H9 (cell line): Measurements from ENCODE around the gene PDE4B. TPM values are rescaled to one million over a fixed set of nuclear protein-coding genes. Genes with fewer than 3 reads are reported as not detected.

Experiments used
- DNase-seq: peaks from one replicate; pipeline ENCODE4 v3.0.0-alpha.2; 2017
- H2AFZ ChIP-seq: one replicate; pipeline ENCODE4 v1.6.1; 2013; ENCODE audit warnings: mild to moderate bottlenecking, low read length, control low read depth, moderate library complexity
- H2AK5ac ChIP-seq: 2 replicates; pipeline ENCODE4 v1.6.1; 2013; ENCODE audit warnings: low read length, control low read depth, mixed read lengths; ENCODE audit not compliant: insufficient read length
- H2BK120ac ChIP-seq: one replicate; pipeline ENCODE4 v1.6.1; 2013; ENCODE audit warnings: low read depth, mild to moderate bottlenecking, low read length, control low read depth, inconsistent platforms; ENCODE audit not compliant: poor library complexity, severe bottlenecking
- H2BK12ac ChIP-seq: 2 replicates; pipeline ENCODE4 v1.6.1; 2013; ENCODE audit warnings: low read length, control low read depth, mixed read lengths, low read depth; ENCODE audit not compliant: insufficient read length
- H2BK15ac ChIP-seq: 2 replicates; pipeline ENCODE4 v1.6.1; 2013; ENCODE audit warnings: low read depth, low read length, control low read depth
- H2BK20ac ChIP-seq: one replicate; pipeline ENCODE4 v1.6.1; 2013; ENCODE audit warnings: low read depth, mild to moderate bottlenecking, low read length, control low read depth, inconsistent platforms; ENCODE audit not compliant: poor library complexity, severe bottlenecking
- H2BK5ac ChIP-seq: 2 replicates; pipeline ENCODE4 v1.6.1; 2013; ENCODE audit warnings: low read length, control low read depth, mixed read lengths; ENCODE audit not compliant: insufficient read length
- H3K14ac ChIP-seq: 2 replicates; pipeline ENCODE4 v1.6.1; 2013; ENCODE audit warnings: low read length, control low read depth; ENCODE audit not compliant: insufficient read depth
- H3K18ac ChIP-seq: 2 replicates; pipeline ENCODE4 v1.6.1; 2013; ENCODE audit warnings: low read depth, mild to moderate bottlenecking, mixed read lengths, low read length, control low read depth; ENCODE audit not compliant: insufficient read length
- H3K23ac ChIP-seq: 2 replicates; pipeline ENCODE4 v1.6.1; 2013; ENCODE audit warnings: low read length, control low read depth, mixed read lengths, low read depth; ENCODE audit not compliant: insufficient read length
- H3K23me2 ChIP-seq: 2 replicates; pipeline ENCODE4 v1.6.1; 2013; ENCODE audit warnings: low read depth, mild to moderate bottlenecking, mixed read lengths, low read length, control low read depth; ENCODE audit not compliant: insufficient read length, poor library complexity, severe bottlenecking
- H3K27ac ChIP-seq: 2 replicates; pipeline ENCODE4 v1.5.1; 2013; ENCODE audit warnings: low read length, control low read depth, mixed read lengths, low read depth; ENCODE audit not compliant: insufficient read length
- H3K27me3 ChIP-seq: 2 replicates; pipeline ENCODE4 v1.6.1; 2013; ENCODE audit warnings: low read length, control low read depth, inconsistent platforms; ENCODE audit not compliant: insufficient read depth
- H3K4ac ChIP-seq: 2 replicates; pipeline ENCODE4 v1.6.1; 2013; ENCODE audit warnings: low read depth, mild to moderate bottlenecking, control low read depth, inconsistent platforms, low read length, moderate library complexity
- H3K4me1 ChIP-seq: 2 replicates; pipeline ENCODE4 v1.6.1; 2013; ENCODE audit warnings: low read length, control low read depth, inconsistent platforms; ENCODE audit not compliant: insufficient read depth
- H3K4me2 ChIP-seq: 2 replicates; pipeline ENCODE4 v1.6.1; 2013; ENCODE audit warnings: low read length, control low read depth, mixed read lengths; ENCODE audit not compliant: insufficient read length, insufficient read depth
- H3K56ac ChIP-seq: 2 replicates; pipeline ENCODE4 v1.6.1; 2013; ENCODE audit warnings: low read depth, mild to moderate bottlenecking, mixed read lengths, low read length, control low read depth; ENCODE audit not compliant: insufficient read length
- H3K79me1 ChIP-seq: 2 replicates; pipeline ENCODE4 v1.6.1; 2013; ENCODE audit warnings: low read depth, mild to moderate bottlenecking, moderate library complexity, low read length, control low read depth, inconsistent platforms; ENCODE audit not compliant: insufficient read depth, poor library complexity, severe bottlenecking
- H3K79me2 ChIP-seq: 2 replicates; pipeline ENCODE4 v1.6.1; 2013; ENCODE audit warnings: low read length, control low read depth, inconsistent platforms; ENCODE audit not compliant: insufficient read depth
- H3K9ac ChIP-seq: 2 replicates; pipeline ENCODE4 v1.6.1; 2013; ENCODE audit warnings: low read length, control low read depth, mixed read lengths; ENCODE audit not compliant: insufficient read length; ENCODE audit errors: extremely low read depth
- H3K9me3 ChIP-seq: one replicate; pipeline ENCODE4 v1.6.1; 2013; ENCODE audit warnings: low read depth, low read length, inconsistent platforms; ENCODE audit not compliant: control insufficient read depth
- H3T11ph ChIP-seq: one replicate; pipeline ENCODE4 v1.6.1; 2013; ENCODE audit warnings: mild to moderate bottlenecking, low read length, control low read depth, inconsistent platforms
- H4K20me1 ChIP-seq: one replicate; pipeline ENCODE4 v1.6.1; 2013; ENCODE audit not compliant: control insufficient read depth, insufficient read length, insufficient read depth
- H4K5ac ChIP-seq: 2 replicates; pipeline ENCODE4 v1.6.1; 2013; ENCODE audit warnings: low read depth, mild to moderate bottlenecking, mixed read lengths, low read length, control low read depth; ENCODE audit not compliant: insufficient read length
- H4K8ac ChIP-seq: replicated peaks from 2 replicates; pipeline ENCODE4 v1.6.1; 2013; ENCODE audit warnings: low read length, control low read depth, mixed read lengths, low read depth; ENCODE audit not compliant: insufficient read length
- H4K91ac ChIP-seq: 2 replicates; pipeline ENCODE4 v1.6.1; 2013; ENCODE audit warnings: low read depth, mild to moderate bottlenecking, moderate library complexity, mixed read lengths, low read length, control low read depth; ENCODE audit not compliant: insufficient read length
- H3K27ac Mint-ChIP-seq, 3 experiments: 2 replicates in 2 of 3; 3 replicates in 1 of 3; pipeline ENCODE4 v1.8.0; 2020 to 2021; ENCODE audit warnings: mixed read lengths in 3 of 3, mild to moderate bottlenecking in 1 of 3, moderate library complexity in 1 of 3
- H3K27me3 Mint-ChIP-seq: 2 replicates; pipeline ENCODE4 v1.8.0; 2021; ENCODE audit warnings: low read depth, mild to moderate bottlenecking, moderate library complexity, mixed read lengths
- H3K36me3 Mint-ChIP-seq, 3 experiments: 2 replicates in 2 of 3; 3 replicates in 1 of 3; pipeline ENCODE4 v1.8.0; 2020 to 2021; ENCODE audit warnings: low read depth in 3 of 3, mixed read lengths in 3 of 3; ENCODE audit not compliant: insufficient read depth in 1 of 3
- H3K4me1 Mint-ChIP-seq, 2 experiments: 2 replicates each; pipeline ENCODE4 v1.8.0; 2020; ENCODE audit warnings: mixed read lengths in 2 of 2
- H3K4me3 Mint-ChIP-seq, 2 experiments: 2 replicates in 1 of 2; 3 replicates in 1 of 2; pipeline ENCODE4 v1.8.0; 2020 to 2021; ENCODE audit warnings: mild to moderate bottlenecking in 2 of 2, mixed read lengths in 2 of 2, moderate library complexity in 1 of 2
- H3K9me3 Mint-ChIP-seq, 2 experiments: 2 replicates in 1 of 2; 3 replicates in 1 of 2; pipeline ENCODE4 v1.8.0; 2020; ENCODE audit warnings: mild to moderate bottlenecking in 2 of 2, mixed read lengths in 2 of 2, moderate library complexity in 1 of 2
- WGBS: extraction: QIAGEN DNeasy Blood & Tissue Kit; methylation state at CpG from one replicate; pipeline ENCODE4 v1.1.7; 2013; ENCODE audit warnings: missing lambda C conversion rate, low lambda C conversion rate, mixed read lengths; ENCODE audit not compliant: insufficient read length; ENCODE audit errors: extremely low coverage; 5-methylcytosine and 5-hydroxymethylcytosine counted together
- total RNA-seq: library from RNA; stranded (reverse); gene quantifications from 2 replicates; pipeline ENCODE4 v1.2.1, GENCODE V29; 2021
- TF ChIP-seq, protein P1 (sequence below): fragments of 200-600 bp; sonication (generic); conservative IDR thresholded peaks from 3 replicates; pipeline ENCODE4 v1.8.0; 2021; ENCODE audit warnings: antibody characterized with exemption, mild to moderate bottlenecking

The PDE4B gene
- total RNA-seq, 1 experiment from 2014 or later, result 19.8 TPM

DNA sequence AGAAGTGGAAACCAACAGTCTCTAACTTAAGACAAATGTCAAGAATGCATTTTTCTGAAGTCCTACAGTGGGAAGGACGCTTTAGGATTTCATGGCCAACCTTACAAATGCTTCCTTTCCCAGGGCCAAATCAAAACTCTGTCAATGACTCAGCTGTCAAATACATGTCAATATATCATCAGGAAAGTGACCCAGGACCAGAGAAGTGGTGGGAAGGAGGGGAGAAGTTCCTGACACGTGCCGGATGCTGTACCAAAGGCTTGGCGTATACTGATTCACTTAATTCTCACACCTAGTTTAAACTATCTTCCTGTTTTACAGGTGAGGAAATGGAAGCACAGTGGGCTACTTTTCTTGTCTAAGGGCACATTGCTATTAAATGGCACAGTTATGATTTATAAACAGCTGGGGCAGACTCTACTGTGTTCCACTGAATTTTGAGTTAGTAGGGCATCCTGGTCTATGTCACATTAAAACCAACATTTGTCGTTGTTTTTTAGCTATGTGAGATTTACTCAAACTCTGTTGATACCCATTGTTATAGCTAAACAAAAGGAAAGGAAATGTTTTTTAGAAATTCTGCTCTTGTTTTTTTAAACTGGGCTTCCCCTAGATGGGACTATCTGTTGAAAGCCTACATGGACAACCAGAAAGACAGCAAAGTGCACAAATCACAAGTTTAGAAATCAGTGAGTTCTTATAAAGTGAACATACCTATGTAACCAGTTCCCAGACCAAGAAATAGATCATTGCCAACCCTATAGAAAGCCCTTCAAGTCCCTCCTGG, 533.1 kb downstream of the PDE4B start:
- H2BK15ac ChIP-seq, result no peak overlapping the region
- no peaks in the 10 kb centered on the region for H3K79me1 ChIP-seq
- no peak overlapping the region for H2AK5ac ChIP-seq
- TF ChIP-seq, protein P1, sequence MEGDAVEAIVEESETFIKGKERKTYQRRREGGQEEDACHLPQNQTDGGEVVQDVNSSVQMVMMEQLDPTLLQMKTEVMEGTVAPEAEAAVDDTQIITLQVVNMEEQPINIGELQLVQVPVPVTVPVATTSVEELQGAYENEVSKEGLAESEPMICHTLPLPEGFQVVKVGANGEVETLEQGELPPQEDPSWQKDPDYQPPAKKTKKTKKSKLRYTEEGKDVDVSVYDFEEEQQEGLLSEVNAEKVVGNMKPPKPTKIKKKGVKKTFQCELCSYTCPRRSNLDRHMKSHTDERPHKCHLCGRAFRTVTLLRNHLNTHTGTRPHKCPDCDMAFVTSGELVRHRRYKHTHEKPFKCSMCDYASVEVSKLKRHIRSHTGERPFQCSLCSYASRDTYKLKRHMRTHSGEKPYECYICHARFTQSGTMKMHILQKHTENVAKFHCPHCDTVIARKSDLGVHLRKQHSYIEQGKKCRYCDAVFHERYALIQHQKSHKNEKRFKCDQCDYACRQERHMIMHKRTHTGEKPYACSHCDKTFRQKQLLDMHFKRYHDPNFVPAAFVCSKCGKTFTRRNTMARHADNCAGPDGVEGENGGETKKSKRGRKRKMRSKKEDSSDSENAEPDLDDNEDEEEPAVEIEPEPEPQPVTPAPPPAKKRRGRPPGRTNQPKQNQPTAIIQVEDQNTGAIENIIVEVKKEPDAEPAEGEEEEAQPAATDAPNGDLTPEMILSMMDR, result no peak
- H3K23ac ChIP-seq, result no peak overlapping the region
- H2AFZ ChIP-seq, result no peak overlapping the region
- H4K8ac ChIP-seq, result no peak overlapping the region
- H3K56ac ChIP-seq, result no peak overlapping the region
- H3K27ac ChIP-seq, result no peak overlapping the region
- Mint-ChIP-seq H3K9me3 (no peaks in the 10 kb centered on the region), H3K27me3 (no peaks in the 10 kb centered on the region), H3K36me3 (no peaks in the 10 kb centered on the region), H3K27ac (peak overlapping the region in 1 of 3 experiments; percentile 9; a peak in 1 of 7 replicates), H3K4me3 (no peak overlapping the region), H3K4me1 (peaks cover 12 to 14% of the 10 kb centered on the region in 2 experiments)
- H3K9ac ChIP-seq, result no peak overlapping the region
- no CpG with 5 or more reads among the region's 5 CpGs for WGBS
- H3K79me2 ChIP-seq, result no peaks in the 10 kb centered on the region
- H3K4me2 ChIP-seq, result no peak overlapping the region
- no peak overlapping the region for H3K18ac ChIP-seq
- H2BK120ac ChIP-seq, result no peak overlapping the region
- no peaks in the 10 kb centered on the region for H3K27me3 ChIP-seq
- H2BK20ac ChIP-seq, result no peak overlapping the region
- no peak overlapping the region for H3K4ac ChIP-seq
- H3K9me3 ChIP-seq, result no peaks in the 10 kb centered on the region
- H2BK12ac ChIP-seq, result no peak overlapping the region
- H3K14ac ChIP-seq, result no peak overlapping the region
- H3K23me2 ChIP-seq, result no peaks in the 10 kb centered on the region
- H4K91ac ChIP-seq, result no peak overlapping the region
- no peak overlapping the region for H4K5ac ChIP-seq
- H2BK5ac ChIP-seq, result no peak overlapping the region
- H3T11ph ChIP-seq, result no peak overlapping the region
- no peaks in the 10 kb centered on the region for H4K20me1 ChIP-seq
- no peak for DNase-seq
- no peaks in the 10 kb centered on the region; the same call in 1 of the 2 replicates for H3K4me1 ChIP-seq
